SW480 (cell line): ENCODE measurements around the gene CUL3.

ENCODE experiments used
- DNase-seq: peaks from one replicate; pipeline ENCODE4 v3.0.0-alpha.2; 2016; ENCODE audit warnings: low spot score

The CUL3 gene

DNA sequence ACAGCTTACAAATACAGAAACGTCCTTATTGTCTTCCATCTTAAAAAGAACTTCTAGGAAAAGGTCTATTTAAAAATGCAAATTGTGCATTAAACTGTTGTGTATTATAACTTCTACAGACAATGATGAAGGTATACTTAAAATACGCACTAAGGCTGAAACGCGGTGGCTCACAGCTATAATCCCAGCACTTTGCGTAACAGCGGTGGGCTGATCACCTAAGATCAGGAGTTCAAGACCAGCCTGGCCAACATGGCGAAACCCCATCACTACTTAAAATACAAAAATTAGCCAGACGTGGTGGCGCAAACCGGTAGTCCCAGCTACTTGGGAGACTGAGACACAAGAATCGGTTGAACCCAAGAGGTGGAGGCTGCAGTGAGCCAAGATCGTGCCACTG, 4.9 kb downstream of the CUL3 start:
- DNase-seq = no peak

- no peak for DNase-seq
Measured at GRCh38 chr2:224579411-224579810, 5.8 kb downstream of the CUL3 start.

- no peak for DNase-seq
Measured at GRCh38 chr2:224577541-224577940, 7.6 kb downstream of the CUL3 start.

GRCh38 chr2:224576088-224576715, 9.0 kb downstream of the CUL3 start:
- DNase-seq = no peak

- DNase-seq = no peak
Measured at GRCh38 chr2:224574423-224575084, 10.6 kb downstream of the CUL3 start.

- DNase-seq = no peak
Measured at GRCh38 chr2:224573724-224574123, 11.4 kb downstream of the CUL3 start.

- DNase-seq = no peak
Measured at GRCh38 chr2:224572338-224572737, 12.8 kb downstream of the CUL3 start.

GRCh38 chr2:224570328-224570993, 14.7 kb downstream of the CUL3 start:
- no peak for DNase-seq

DNA sequence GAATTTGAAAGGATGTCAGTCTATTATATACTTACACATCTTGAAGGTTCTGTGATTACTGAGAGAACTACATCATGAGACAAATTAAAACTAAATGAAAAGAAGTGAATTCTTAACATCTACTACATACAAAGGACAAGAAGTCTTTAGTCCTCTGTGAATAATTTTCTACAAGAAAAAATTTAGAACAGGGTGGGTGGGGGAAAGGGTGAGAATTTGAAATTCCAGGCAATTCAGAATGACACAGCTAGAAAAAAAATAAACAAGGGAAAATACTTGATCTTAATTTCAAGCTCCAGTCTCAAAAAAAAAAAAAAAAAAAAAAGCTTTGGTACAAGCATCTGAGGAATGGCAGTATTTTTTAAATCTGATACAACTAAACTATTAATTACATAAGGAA, 15.5 kb downstream of the CUL3 start:
- no peak for DNase-seq

- no peak for DNase-seq
Measured at GRCh38 chr2:224565452-224566035, 19.6 kb downstream of the CUL3 start.

GRCh38 chr2:224563537-224563936, 21.6 kb downstream of the CUL3 start:
- no peak for DNase-seq

DNA sequence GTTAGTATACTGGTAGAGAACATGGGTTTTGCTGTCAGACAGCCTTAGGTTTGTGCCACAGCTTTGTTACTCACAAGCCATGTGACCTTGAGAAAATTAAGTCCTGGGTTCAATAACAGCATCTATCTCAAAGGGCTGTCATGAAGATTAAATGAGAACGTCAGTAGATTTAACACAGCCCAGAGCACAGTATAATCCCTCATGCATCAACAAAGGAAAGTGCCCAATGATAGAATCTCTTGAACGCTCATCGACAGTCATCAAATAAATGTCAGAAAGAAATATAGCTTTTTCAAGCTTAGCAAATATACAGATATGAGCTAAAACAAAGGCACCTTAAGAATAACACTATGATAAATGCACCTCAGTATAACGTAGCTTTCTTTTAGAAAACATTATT, 22.3 kb downstream of the CUL3 start:
- DNase-seq = no peak

DNA sequence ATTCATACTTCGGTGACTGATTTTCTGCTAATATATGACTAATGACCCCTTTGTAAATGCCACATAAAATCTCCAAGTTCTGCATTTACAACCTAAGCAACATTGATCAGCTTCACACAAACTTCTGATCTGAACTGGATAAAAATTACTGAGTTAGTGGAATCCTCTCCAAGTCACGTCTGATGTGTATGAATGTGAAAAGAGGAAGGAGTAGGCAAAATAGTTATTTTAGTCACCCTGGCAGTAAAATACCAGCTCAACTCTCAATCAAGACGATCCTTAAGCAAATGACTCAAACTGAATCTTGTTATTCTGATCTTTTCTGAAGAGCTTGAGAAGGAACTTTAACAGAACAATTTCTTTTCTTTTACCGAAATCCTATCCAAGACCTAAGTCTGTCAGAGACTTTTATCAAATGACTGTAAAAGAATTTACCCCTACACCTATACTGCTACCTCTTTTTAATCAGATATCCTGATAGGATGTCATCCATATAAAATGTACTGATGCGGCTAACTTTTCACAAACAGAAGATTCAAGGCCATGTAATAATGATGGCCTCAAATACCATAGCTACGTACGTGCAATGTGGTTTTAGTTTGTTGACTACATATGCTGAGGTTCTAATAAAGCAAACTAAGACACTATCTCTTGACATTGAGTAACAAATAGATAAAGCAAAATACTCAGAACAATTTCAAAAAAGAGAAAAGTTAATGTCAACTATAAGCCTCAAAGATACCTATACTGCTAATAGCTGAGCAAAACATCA, 23.7 kb downstream of the CUL3 start:
- no peak for DNase-seq

DNA sequence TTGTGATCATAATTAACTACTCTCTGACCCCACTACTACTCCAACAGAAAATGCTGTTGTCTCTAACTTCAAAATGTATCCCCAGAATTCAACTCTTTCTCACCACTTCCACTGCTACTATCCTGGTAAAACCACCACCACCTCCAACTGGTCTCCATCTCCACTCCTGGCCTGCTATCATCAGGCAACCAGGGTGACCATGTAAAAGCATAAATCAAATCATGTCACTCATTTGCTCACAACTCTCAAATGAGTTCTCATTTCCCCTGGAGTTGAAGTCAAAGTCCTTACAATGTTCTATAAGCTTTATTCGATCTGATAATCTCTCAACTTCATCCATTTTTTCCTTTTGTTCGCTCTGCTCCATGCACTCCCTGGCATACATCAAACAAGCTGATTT, 24.6 kb downstream of the CUL3 start:
- no peak for DNase-seq

DNA sequence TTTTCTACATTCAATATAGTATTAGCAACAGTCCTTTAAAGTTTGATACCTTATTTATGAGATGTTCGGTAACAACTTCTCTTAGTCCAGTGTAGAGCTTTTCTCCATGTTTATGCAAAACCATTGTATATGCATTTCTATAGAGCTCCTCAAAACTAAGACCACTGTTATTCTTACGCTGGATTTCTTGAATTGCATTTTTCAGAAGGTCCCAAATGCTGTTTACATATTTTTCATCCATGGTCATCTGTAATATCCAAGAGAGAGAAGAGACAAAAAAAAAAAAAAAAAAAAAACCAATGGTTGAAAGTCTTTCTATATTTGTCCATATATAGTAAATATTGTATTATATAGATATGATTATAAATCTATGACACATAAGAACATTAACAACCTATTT, 27.6 kb downstream of the CUL3 start:
- no peak for DNase-seq

GRCh38 chr2:224556381-224556780, 28.8 kb downstream of the CUL3 start:
- no peak for DNase-seq

GRCh38 chr2:224555823-224556366, 29.3 kb downstream of the CUL3 start:
- no peak for DNase-seq

DNA sequence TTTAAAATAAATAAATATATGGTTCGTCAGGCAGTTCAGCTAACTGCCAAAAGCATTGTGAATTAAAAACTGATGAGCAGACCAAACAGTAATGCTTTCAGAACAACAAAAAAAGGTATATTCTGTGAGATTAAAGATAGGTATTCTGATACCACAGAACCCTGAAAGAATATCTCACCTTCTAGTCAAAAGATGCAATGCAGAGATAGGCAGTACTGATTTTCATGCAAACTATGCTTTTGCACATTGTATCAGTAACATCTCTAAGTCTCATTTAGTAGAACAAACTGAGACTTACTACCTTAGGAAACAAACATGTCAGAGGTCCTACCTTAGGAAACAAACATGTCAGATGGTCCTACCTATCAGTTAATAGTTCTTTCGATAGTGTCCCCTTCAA, 32.4 kb downstream of the CUL3 start:
- DNase-seq = no peak

DNA sequence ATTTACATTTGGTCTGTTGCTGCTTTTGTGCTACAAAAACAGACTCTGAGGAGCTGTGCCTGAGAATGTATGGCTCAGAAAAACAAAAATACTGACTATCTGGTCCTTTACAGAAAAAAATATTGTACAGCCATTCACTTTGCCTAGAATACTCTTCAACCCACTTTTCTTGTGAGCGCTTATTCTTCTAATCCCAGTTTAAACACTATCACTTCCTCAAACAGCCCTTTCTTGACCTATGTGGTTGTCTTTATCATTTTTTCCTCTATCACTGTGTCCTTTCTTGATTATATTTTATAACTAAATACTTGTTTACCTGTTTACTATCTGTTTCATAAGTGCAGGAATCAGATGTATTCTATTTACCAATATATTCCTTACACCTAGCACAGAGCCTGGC, 33.5 kb downstream of the CUL3 start:
- DNase-seq = no peak

- DNase-seq = no peak
Measured at GRCh38 chr2:224546926-224547325, 38.2 kb downstream of the CUL3 start.

DNA sequence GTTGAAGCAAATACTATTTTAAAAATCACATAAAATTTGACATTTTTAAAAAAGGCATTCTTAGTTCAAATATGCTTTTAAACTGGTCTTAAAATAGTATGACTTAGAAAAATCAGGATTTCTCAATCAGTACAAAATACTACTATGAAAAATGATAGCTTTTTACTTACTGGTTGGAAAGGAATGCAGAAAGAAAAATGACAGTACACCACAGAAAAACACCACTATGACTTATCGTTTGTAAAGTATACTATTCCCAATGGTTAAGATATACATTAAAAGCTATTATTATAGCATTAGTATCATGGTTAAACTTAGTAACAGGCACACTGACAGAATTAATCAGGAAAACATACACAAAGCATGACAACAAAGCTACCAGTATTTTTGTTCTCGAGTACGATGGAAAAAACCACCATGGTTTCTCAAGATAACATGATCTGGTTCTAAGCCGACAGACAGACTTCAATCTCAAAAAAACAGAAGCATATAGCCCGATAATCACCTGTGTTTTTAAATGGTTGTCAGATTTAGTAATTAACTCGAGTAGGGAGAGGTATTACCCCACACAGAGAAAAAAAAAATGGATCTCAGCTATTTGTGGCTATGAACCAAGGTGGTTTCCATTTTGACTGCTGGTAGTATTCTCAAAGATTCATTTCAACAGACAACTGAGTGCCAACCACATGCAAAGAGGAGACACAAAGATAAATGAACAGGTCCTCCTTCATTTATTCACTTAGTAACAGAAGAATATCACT, 39.1 kb downstream of the CUL3 start:
- DNase-seq = no peak
